Skeletal muscle satellite cell (primary cell): Measurements from ENCODE around the gene CSAD. TPM values are rescaled to one million over a fixed set of nuclear protein-coding genes. Genes with fewer than 3 reads are reported as not detected.

Experiments used
- small RNA-seq: library from RNA; depleted of rRNA; stranded (forward); fragments of <200 nt; gene quantifications from one replicate; pipeline ENCODE3, GENCODE V24; 2012

Gene CSAD

Small RNAs within 50 kb of the gene (small RNA-seq; reads per million reads assigned to genes)
- gene HIGD1AP1 (not detected), gene RNU6-333P (not detected)
